Rectal smooth muscle tissue (tissue), 1 donor: ENCODE data around the gene FA2H.
"Not testable (repeated sequence)": the region's sequence is repeated elsewhere in the genome, so short reads cannot be mapped to it uniquely, and the experiment has no call there.

Experiments
- H3K27ac ChIP-seq: one replicate; pipeline ENCODE4 v1.7.0; 2013; ENCODE audit warnings: low read depth, low read length, inconsistent platforms
- H3K27me3 ChIP-seq: one replicate; pipeline ENCODE4 v1.7.0; 2013; ENCODE audit warnings: low read length; ENCODE audit not compliant: control insufficient read depth, insufficient read depth
- H3K36me3 ChIP-seq: one replicate; pipeline ENCODE4 v1.7.0; 2013; ENCODE audit warnings: low read length; ENCODE audit not compliant: control insufficient read depth, insufficient read depth
- H3K4me1 ChIP-seq: one replicate; pipeline ENCODE4 v1.7.0; 2013; ENCODE audit warnings: low read length; ENCODE audit not compliant: control insufficient read depth, insufficient read depth
- H3K4me3 ChIP-seq: one replicate; pipeline ENCODE4 v1.7.0; 2013; ENCODE audit warnings: low read length
- H3K9ac ChIP-seq: one replicate; pipeline ENCODE4 v1.7.0; 2013; ENCODE audit warnings: low read length

Gene FA2H

GRCh38 chr16:74766729-74767128, 7.9 kb downstream of the FA2H start:
- Histone ChIP-seq H3K9ac (no peak overlapping the region), H3K4me1 (no peaks in the 10 kb centered on the region), H3K4me3 (no peak overlapping the region), H3K27ac (no peak overlapping the region), H3K36me3 (no peaks in the 10 kb centered on the region), H3K27me3 (peaks cover 2% of the 10 kb centered on the region)

GRCh38 chr16:74764184-74764583, 10.4 kb downstream of the FA2H start:
- H3K4me1 ChIP-seq, H3K36me3 ChIP-seq, H3K27ac ChIP-seq, H3K9ac ChIP-seq, H3K4me3 ChIP-seq, H3K27me3 ChIP-seq: not testable (repeated sequence)

- H3K27ac ChIP-seq = no peak overlapping the region
- no peaks in the 10 kb centered on the region for H3K27me3 ChIP-seq
- no peaks in the 10 kb centered on the region for H3K4me1 ChIP-seq
- H3K9ac ChIP-seq = no peak overlapping the region
- H3K4me3 ChIP-seq = no peak overlapping the region
- H3K36me3 ChIP-seq = no peaks in the 10 kb centered on the region
These were observed 13.0 kb downstream of the FA2H start for GRCh38 chr16:74761665-74762064.

- Histone ChIP-seq H3K4me3 (no peak overlapping the region), H3K27me3 (no peaks in the 10 kb centered on the region), H3K9ac (no peak overlapping the region), H3K4me1 (no peaks in the 10 kb centered on the region), H3K36me3 (no peaks in the 10 kb centered on the region), H3K27ac (no peak overlapping the region)
These were observed 14.4 kb downstream of the FA2H start for GRCh38 chr16:74760007-74760767.

- H3K27me3 ChIP-seq = no peaks in the 10 kb centered on the region
- H3K27ac ChIP-seq = no peak overlapping the region
- no peaks in the 10 kb centered on the region for H3K36me3 ChIP-seq
- no peaks in the 10 kb centered on the region for H3K4me1 ChIP-seq
- no peak overlapping the region for H3K4me3 ChIP-seq
- H3K9ac ChIP-seq = no peak overlapping the region
These were observed 15.1 kb downstream of the FA2H start for GRCh38 chr16:74759564-74759963.

- Histone ChIP-seq H3K4me3 (no peak overlapping the region), H3K27me3 (no peaks in the 10 kb centered on the region), H3K9ac (no peak overlapping the region), H3K27ac (no peak overlapping the region), H3K36me3 (no peaks in the 10 kb centered on the region), H3K4me1 (no peaks in the 10 kb centered on the region)
These were observed 15.8 kb downstream of the FA2H start for GRCh38 chr16:74758801-74759200.

GRCh38 chr16:74757349-74757748, 17.3 kb downstream of the FA2H start:
- H3K27ac ChIP-seq = no peak overlapping the region
- no peak overlapping the region for H3K9ac ChIP-seq
- no peaks in the 10 kb centered on the region for H3K36me3 ChIP-seq
- no peak overlapping the region for H3K4me3 ChIP-seq
- no peaks in the 10 kb centered on the region for H3K27me3 ChIP-seq
- H3K4me1 ChIP-seq = no peaks in the 10 kb centered on the region

- no peak overlapping the region for H3K4me3 ChIP-seq
- H3K4me1 ChIP-seq = no peaks in the 10 kb centered on the region
- H3K27me3 ChIP-seq = no peaks in the 10 kb centered on the region
- no peak overlapping the region for H3K27ac ChIP-seq
- no peak overlapping the region for H3K9ac ChIP-seq
- H3K36me3 ChIP-seq = no peaks in the 10 kb centered on the region
These were observed 18.4 kb downstream of the FA2H start for GRCh38 chr16:74756203-74756602.

GRCh38 chr16:74753180-74753579, 21.4 kb downstream of the FA2H start:
- no peak overlapping the region for H3K4me3 ChIP-seq
- no peak overlapping the region for H3K27ac ChIP-seq
- no peak overlapping the region for H3K9ac ChIP-seq
- no peaks in the 10 kb centered on the region for H3K4me1 ChIP-seq
- H3K27me3 ChIP-seq = no peaks in the 10 kb centered on the region
- no peaks in the 10 kb centered on the region for H3K36me3 ChIP-seq

GRCh38 chr16:74752756-74753155, 21.9 kb downstream of the FA2H start:
- Histone ChIP-seq H3K4me1 (no peaks in the 10 kb centered on the region), H3K27me3 (no peaks in the 10 kb centered on the region), H3K27ac (no peak overlapping the region), H3K9ac (no peak overlapping the region), H3K36me3 (no peaks in the 10 kb centered on the region), H3K4me3 (no peak overlapping the region)

- Histone ChIP-seq H3K27ac (no peak overlapping the region), H3K9ac (no peak overlapping the region), H3K36me3 (no peaks in the 10 kb centered on the region), H3K4me1 (no peaks in the 10 kb centered on the region), H3K27me3 (no peaks in the 10 kb centered on the region), H3K4me3 (no peak overlapping the region)
These were observed 22.4 kb downstream of the FA2H start for GRCh38 chr16:74752258-74752657.

- Histone ChIP-seq H3K4me1 (no peaks in the 10 kb centered on the region), H3K9ac (no peak overlapping the region), H3K27ac (no peak overlapping the region), H3K27me3 (no peaks in the 10 kb centered on the region), H3K4me3 (no peak overlapping the region), H3K36me3 (no peaks in the 10 kb centered on the region)
These were observed 23.0 kb downstream of the FA2H start for GRCh38 chr16:74751658-74752057.

GRCh38 chr16:74749291-74750055, 25.1 kb downstream of the FA2H start:
- no peaks in the 10 kb centered on the region for H3K4me1 ChIP-seq
- H3K4me3 ChIP-seq = no peak overlapping the region
- no peaks in the 10 kb centered on the region for H3K27me3 ChIP-seq
- H3K27ac ChIP-seq = no peak overlapping the region
- H3K36me3 ChIP-seq = no peaks in the 10 kb centered on the region
- H3K9ac ChIP-seq = no peak overlapping the region
